ENCODE data around the gene CPA5.

CPA5 gene

GRCh38 chr7:130333832-130334231 lies 10.8 kb upstream of the CPA5 start:
- no peak for DNase-seq (ENCODE audit: extremely low read depth, low read depth)

GRCh38 chr7:130334274-130334673 lies 10.3 kb upstream of the CPA5 start:
- DNase-seq (ENCODE audit: extremely low read depth, low read depth): no peak
- TF ChIP-seq CTCF (IDR thresholded peaks at IDR 0.05; ENCODE audit: low read depth, low read length, missing control alignments): no peak
- H3K4me3 ChIP-seq (replicated peaks; ENCODE audit: low read depth, low read length): no peak overlapping the region

More at GRCh38 chr7:130333832-130334231, 10.8 kb upstream of the CPA5 start:
- TF ChIP-seq CTCF (IDR thresholded peaks at IDR 0.05; ENCODE audit: low read depth, low read length, missing control alignments): no peak
- no peak overlapping the region for H3K4me3 ChIP-seq (replicated peaks; ENCODE audit: low read depth, low read length)

- TF ChIP-seq CTCF (IDR thresholded peaks at IDR 0.05; ENCODE audit: low read depth, low read length, missing control alignments): no peak
- DNase-seq (ENCODE audit: extremely low read depth, low read depth): no peak
- H3K4me3 ChIP-seq (replicated peaks; ENCODE audit: low read depth, low read length): no peak overlapping the region
Observed at GRCh38 chr7:130337410-130337971, 7.1 kb upstream of the CPA5 start.

- no peak overlapping the region for H3K4me3 ChIP-seq (replicated peaks; ENCODE audit: low read depth, low read length)
- no peak for TF ChIP-seq CTCF (IDR thresholded peaks at IDR 0.05; ENCODE audit: low read depth, low read length, missing control alignments)
- no peak for DNase-seq (ENCODE audit: extremely low read depth, low read depth)
Observed at GRCh38 chr7:130338233-130338632, 6.4 kb upstream of the CPA5 start.

- H3K4me3 ChIP-seq (replicated peaks; ENCODE audit: low read depth, low read length): no peak overlapping the region
- TF ChIP-seq CTCF (IDR thresholded peaks at IDR 0.05; ENCODE audit: low read depth, low read length, missing control alignments): no peak
- no peak for DNase-seq (ENCODE audit: extremely low read depth, low read depth)
Observed at GRCh38 chr7:130341882-130342281, 2.7 kb upstream of the CPA5 start.

- no peak for TF ChIP-seq CTCF (IDR thresholded peaks at IDR 0.05; ENCODE audit: low read depth, low read length, missing control alignments)
Observed at GRCh38 chr7:130342701-130343380, 1.8 kb upstream of the CPA5 start.

More at GRCh38 chr7:130342701-130343380, 1.8 kb upstream of the CPA5 start:
- H3K4me3 ChIP-seq (replicated peaks; ENCODE audit: low read depth, low read length): no peak overlapping the region
- no peak for DNase-seq (ENCODE audit: extremely low read depth, low read depth)
